Smooth muscle cell (in vitro differentiated cells): Measurements from ENCODE around the gene PFN4. TPM values are rescaled to one million over a fixed set of nuclear protein-coding genes. Genes with fewer than 3 reads are reported as not detected.

Source experiments
- DNase-seq: peaks from one replicate; lab custom pipeline; 2025; ENCODE audit not compliant: unreplicated experiment; lab: John Stamatoyannopoulos, UW
- H2AFZ ChIP-seq: fragments of 200-600 bp; sonication (generic); 2 replicates; pipeline ENCODE4 v1.6.0; 2016; ENCODE audit warnings: antibody characterized with exemption, low read depth, mild to moderate bottlenecking
- H3F3A ChIP-seq: fragments of 200-600 bp; sonication (generic); 2 replicates; pipeline ENCODE4 v1.6.0; 2017; ENCODE audit warnings: antibody characterized with exemption, low read depth
- H3K27ac ChIP-seq: fragments of 200-600 bp; sonication (generic); 2 replicates; pipeline ENCODE4 v1.5.1; 2016; ENCODE audit warnings: low read depth, mild to moderate bottlenecking
- H3K27me3 ChIP-seq: fragments of 200-600 bp; sonication (generic); 2 replicates; pipeline ENCODE4 v1.6.1; 2016; ENCODE audit warnings: low read depth, mild to moderate bottlenecking
- H3K36me3 ChIP-seq: fragments of 200-600 bp; sonication (generic); 2 replicates; pipeline ENCODE4 v1.5.1; 2016; ENCODE audit warnings: low read depth
- H3K4me1 ChIP-seq: fragments of 200-600 bp; sonication (generic); 2 replicates; pipeline ENCODE4 v1.5.1; 2016; ENCODE audit warnings: low read depth
- H3K4me2 ChIP-seq: fragments of 200-600 bp; sonication (generic); 2 replicates; pipeline ENCODE4 v1.6.0; 2016; ENCODE audit warnings: mild to moderate bottlenecking
- H3K4me3 ChIP-seq: fragments of 200-600 bp; sonication (generic); 2 replicates; pipeline ENCODE4 v1.5.1; 2016; ENCODE audit warnings: mild to moderate bottlenecking
- H3K79me2 ChIP-seq: fragments of 200-600 bp; sonication (generic); 2 replicates; pipeline ENCODE4 v1.6.0; 2016; ENCODE audit warnings: low read depth, mild to moderate bottlenecking
- H3K9ac ChIP-seq: fragments of 200-600 bp; sonication (generic); 2 replicates; pipeline ENCODE4 v1.6.0; 2016; ENCODE audit warnings: low read depth
- H3K9me3 ChIP-seq: fragments of 200-600 bp; sonication (generic); replicated peaks from 2 replicates; pipeline ENCODE4 v1.5.1; 2016; ENCODE audit warnings: low read depth
- H4K20me1 ChIP-seq: fragments of 200-600 bp; sonication (generic); 2 replicates; pipeline ENCODE4 v1.6.0; 2016; ENCODE audit warnings: low read depth
- WGBS: methylation state at CpG from one replicate; pipeline ENCODE4 v1.1.7; 2016; ENCODE audit warnings: low lambda C conversion rate; 5-methylcytosine and 5-hydroxymethylcytosine counted together
- polyA plus RNA-seq: library from polyadenylated mRNA; unstranded; fragments of >200 nt; fragmentation: Nextera tagmentation; extraction: Ambion mirVana; gene quantifications from 2 replicates; pipeline ENCODE4 v1.2.1, GENCODE V29; 2016
- total RNA-seq: library from RNA; depleted of rRNA; stranded (reverse); fragments of >200 nt; gene quantifications from 2 replicates; pipeline ENCODE4 v1.2.3, GENCODE V29; 2014
- TF ChIP-seq, protein P1 (sequence below): fragments of 200-600 bp; sonication (generic); IDR thresholded peaks from 2 replicates; pipeline ENCODE4 v1.5.1; 2017; ENCODE audit warnings: borderline replicate concordance, mild to moderate bottlenecking, antibody characterized with exemption; ENCODE audit not compliant: insufficient read depth, poor library complexity, severe bottlenecking

Gene PFN4
- total and polyA plus RNA-seq, 2 experiments from 2014 or later = 0.85 TPM; not detected in 1

DNA sequence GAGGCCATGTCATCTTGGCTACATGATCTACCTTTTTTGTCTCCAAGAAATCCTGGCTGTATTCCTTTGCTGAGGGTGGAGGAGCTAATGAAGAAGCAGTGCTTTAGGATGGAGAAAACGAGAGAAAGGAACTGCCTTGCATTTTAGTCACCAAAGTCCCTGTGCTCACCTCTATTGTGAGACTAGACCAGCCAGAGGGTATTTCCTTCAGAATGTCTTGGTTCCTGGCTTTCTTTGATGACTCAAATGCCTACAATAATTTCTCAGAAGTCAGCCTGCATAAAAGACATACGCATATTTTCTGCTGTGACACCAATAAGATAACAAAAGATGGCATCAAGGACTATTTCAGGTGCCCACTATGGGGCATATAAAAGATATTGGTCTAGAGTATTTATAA lies 57.8 kb downstream of the PFN4 start:
- Histone ChIP-seq H3F3A (no peaks in the 10 kb centered on the region), H3K9me3 (no peaks in the 10 kb centered on the region), H3K27ac (no peak overlapping the region), H3K4me3 (no peak overlapping the region), H3K4me2 (no peak overlapping the region), H3K4me1 (no peaks in the 10 kb centered on the region), H3K79me2 (peaks cover 8% of the 10 kb centered on the region), H2AFZ (no peak overlapping the region), H3K36me3 (no peaks in the 10 kb centered on the region), H3K27me3 (no peaks in the 10 kb centered on the region), H3K9ac (no peak overlapping the region), H4K20me1 (peaks cover 20% of the 10 kb centered on the region)
- WGBS = 92% methylated on average over 2 of the region's 2 CpGs
- TF ChIP-seq, protein P1, sequence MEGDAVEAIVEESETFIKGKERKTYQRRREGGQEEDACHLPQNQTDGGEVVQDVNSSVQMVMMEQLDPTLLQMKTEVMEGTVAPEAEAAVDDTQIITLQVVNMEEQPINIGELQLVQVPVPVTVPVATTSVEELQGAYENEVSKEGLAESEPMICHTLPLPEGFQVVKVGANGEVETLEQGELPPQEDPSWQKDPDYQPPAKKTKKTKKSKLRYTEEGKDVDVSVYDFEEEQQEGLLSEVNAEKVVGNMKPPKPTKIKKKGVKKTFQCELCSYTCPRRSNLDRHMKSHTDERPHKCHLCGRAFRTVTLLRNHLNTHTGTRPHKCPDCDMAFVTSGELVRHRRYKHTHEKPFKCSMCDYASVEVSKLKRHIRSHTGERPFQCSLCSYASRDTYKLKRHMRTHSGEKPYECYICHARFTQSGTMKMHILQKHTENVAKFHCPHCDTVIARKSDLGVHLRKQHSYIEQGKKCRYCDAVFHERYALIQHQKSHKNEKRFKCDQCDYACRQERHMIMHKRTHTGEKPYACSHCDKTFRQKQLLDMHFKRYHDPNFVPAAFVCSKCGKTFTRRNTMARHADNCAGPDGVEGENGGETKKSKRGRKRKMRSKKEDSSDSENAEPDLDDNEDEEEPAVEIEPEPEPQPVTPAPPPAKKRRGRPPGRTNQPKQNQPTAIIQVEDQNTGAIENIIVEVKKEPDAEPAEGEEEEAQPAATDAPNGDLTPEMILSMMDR = no peak
- no peak for DNase-seq

Other genes with a start within 250 kb of the PFN4 start
- 17.5 and 19.1 TPM in 2 replicates for gene ATAD2B, start 196.2 kb downstream of the PFN4 start, total RNA-seq
- gene ATAD2B, start 196.2 kb downstream of the PFN4 start, polyA plus RNA-seq = 6.2 and 8.3 TPM in 2 replicates
- gene UBXN2A, start 182.9 kb downstream of the PFN4 start, total RNA-seq = 21.6 and 26.0 TPM in 2 replicates
- gene UBXN2A, start 182.9 kb downstream of the PFN4 start, polyA plus RNA-seq = 15.5 and 19.1 TPM in 2 replicates
- 0.04 TPM in 1 of 2 replicates, not detected in the other for gene MFSD2B, start 113.2 kb downstream of the PFN4 start, total RNA-seq
- 0.54 and 1.7 TPM in 2 replicates for gene MFSD2B, start 113.2 kb downstream of the PFN4 start, polyA plus RNA-seq
- 7.7 and 9.1 TPM in 2 replicates for gene WDCP, start 75.9 kb downstream of the PFN4 start, total RNA-seq
- gene WDCP, start 75.9 kb downstream of the PFN4 start, polyA plus RNA-seq = 2.5 and 3.1 TPM in 2 replicates
- gene FKBP1B, start 73.6 kb downstream of the PFN4 start, total RNA-seq = 17.2 and 17.5 TPM in 2 replicates
- gene FKBP1B, start 73.6 kb downstream of the PFN4 start, polyA plus RNA-seq = 26.3 and 29.8 TPM in 2 replicates
- 260 and 279 TPM in 2 replicates for gene SF3B6, start 47.0 kb downstream of the PFN4 start, total RNA-seq
- 210 and 220 TPM in 2 replicates for gene SF3B6, start 47.0 kb downstream of the PFN4 start, polyA plus RNA-seq
- 24.9 and 39.3 TPM in 2 replicates for gene TP53I3, start 38.5 kb downstream of the PFN4 start, total RNA-seq
- gene TP53I3, start 38.5 kb downstream of the PFN4 start, polyA plus RNA-seq = 56.3 and 80.3 TPM in 2 replicates
- gene FAM228B, start 135 bp upstream of the PFN4 start, total RNA-seq = 7.0 and 14.2 TPM in 2 replicates
- 16.6 and 18.1 TPM in 2 replicates for gene FAM228B, start 135 bp upstream of the PFN4 start, polyA plus RNA-seq
- gene FAM228A, start 51.7 kb upstream of the PFN4 start, total RNA-seq = not detected in 2 replicates
- 0.27 and 0.57 TPM in 2 replicates for gene FAM228A, start 51.7 kb upstream of the PFN4 start, polyA plus RNA-seq
- gene ITSN2, start 237.2 kb upstream of the PFN4 start, total RNA-seq = 19.6 and 28.4 TPM in 2 replicates
- 8.5 and 14.3 TPM in 2 replicates for gene ITSN2, start 237.2 kb upstream of the PFN4 start, polyA plus RNA-seq